Cardiac muscle cell (in vitro differentiated cells and primary cell): ENCODE data around the gene DYNLT4. TPM values are rescaled to one million over a fixed set of nuclear protein-coding genes. Genes with fewer than 3 reads are reported as not detected.

ENCODE experiments used
- DNase-seq, 2 donors: peaks; one replicate each; pipeline versions ENCODE4 v3.0.0 to v3.0.0-alpha.2; 2010 to 2017; ENCODE audit warnings: low read depth in 1 of 2, low spot score in 1 of 2
- H3K27ac ChIP-seq: fragments of 200-600 bp; sonication (generic); 2 replicates; pipeline ENCODE4 v1.5.1; 2016
- H3K27me3 ChIP-seq: fragments of 200-600 bp; sonication (generic); 2 replicates; pipeline ENCODE4 v1.6.0; 2016; ENCODE audit warnings: control low read depth
- H3K36me3 ChIP-seq: fragments of 200-600 bp; sonication (generic); 2 replicates; pipeline ENCODE4 v1.5.1; 2016; ENCODE audit warnings: control low read depth
- H3K4me1 ChIP-seq: fragments of 200-600 bp; sonication (generic); 2 replicates; pipeline ENCODE4 v1.8.1; 2017; ENCODE audit warnings: low read depth, mild to moderate bottlenecking, mixed run types
- H3K4me3 ChIP-seq: fragments of 200-600 bp; sonication (generic); 2 replicates; pipeline ENCODE4 v1.5.1; 2016; ENCODE audit warnings: mild to moderate bottlenecking
- H3K9me3 ChIP-seq: fragments of 200-600 bp; sonication (generic); 2 replicates; pipeline ENCODE4 v1.5.1; 2017; ENCODE audit warnings: low read depth, mild to moderate bottlenecking, control low read depth
- CTCF ChIP-seq: IDR thresholded peaks from 2 replicates; pipeline ENCODE4 v1.5.1; 2012; ENCODE audit warnings: low read depth, mild to moderate bottlenecking, low read length
- polyA plus RNA-seq: library from polyadenylated mRNA; unstranded; fragments of >200 nt; fragmentation: Nextera tagmentation; extraction: Ambion mirVana; gene quantifications from 2 replicates; pipeline ENCODE4 v1.2.1, GENCODE V29; 2016
- total RNA-seq: library from RNA; depleted of rRNA; stranded (reverse); fragments of >200 nt; gene quantifications from 2 replicates; pipeline ENCODE4 v1.2.3, GENCODE V29; 2016

The DYNLT4 gene
- total RNA-seq = 0.32 TPM in 1 of 2 replicates, not detected in the other
- polyA plus RNA-seq = 0.43 and 0.95 TPM in 2 replicates

- Histone ChIP-seq H3K4me3 (no peak within 1 kb of the TSS), H3K27ac (peak within 1 kb of the TSS; percentile 87), H3K4me1 (peaks cover 37% of the 10 kb centered on the region), H3K36me3 (peaks cover 6% of the 10 kb centered on the region), H3K9me3 (no peaks in the 10 kb centered on the region), H3K27me3 (no peaks in the 10 kb centered on the region)
- DNase-seq = no peak
- TF ChIP-seq CTCF = no peak
These were observed at the start of gene DYNLT4 for GRCh38 chr1:44806704-44807363. DYNLT4 (minus strand) TSS chr1:44807351; CDS start chr1:44806668, 683 bp downstream.

- Histone ChIP-seq H3K27me3 (no peaks in the 10 kb centered on the region), H3K9me3 (no peaks in the 10 kb centered on the region), H3K36me3 (peaks cover 2% of the 10 kb centered on the region), H3K4me3 (no peak overlapping the region), H3K4me1 (no peaks in the 10 kb centered on the region), H3K27ac (no peak overlapping the region)
- no peak for DNase-seq
- TF ChIP-seq CTCF = no peak
These were observed 48.6 kb upstream of the DYNLT4 start for GRCh38 chr1:44855742-44856141.

- TF ChIP-seq CTCF = no peak
- DNase-seq = no peak
- no peak overlapping the region for H3K27ac ChIP-seq
- peaks cover 2% of the 10 kb centered on the region for H3K36me3 ChIP-seq
- no peak overlapping the region for H3K4me3 ChIP-seq
- no peaks in the 10 kb centered on the region for H3K4me1 ChIP-seq
- no peaks in the 10 kb centered on the region for H3K27me3 ChIP-seq
- no peaks in the 10 kb centered on the region for H3K9me3 ChIP-seq
These were observed 47.8 kb upstream of the DYNLT4 start for GRCh38 chr1:44854970-44855369.

- DNase-seq = no peak
- Histone ChIP-seq H3K36me3 (peaks cover 2% of the 10 kb centered on the region), H3K27ac (no peak overlapping the region), H3K4me1 (no peaks in the 10 kb centered on the region), H3K4me3 (no peak overlapping the region), H3K27me3 (no peaks in the 10 kb centered on the region), H3K9me3 (no peaks in the 10 kb centered on the region)
- no peak for TF ChIP-seq CTCF
These were observed 46.0 kb upstream of the DYNLT4 start for GRCh38 chr1:44853201-44853600.

- no peaks in the 10 kb centered on the region for H3K27me3 ChIP-seq
- H3K4me1 ChIP-seq = no peaks in the 10 kb centered on the region
- TF ChIP-seq CTCF = no peak
- no peak overlapping the region for H3K4me3 ChIP-seq
- DNase-seq = no peak
- no peaks in the 10 kb centered on the region for H3K9me3 ChIP-seq
- H3K27ac ChIP-seq = no peak overlapping the region
- H3K36me3 ChIP-seq = no peaks in the 10 kb centered on the region
These were observed 44.2 kb upstream of the DYNLT4 start for GRCh38 chr1:44851308-44851707.
